CD14-positive monocyte (primary cell): ENCODE results near the gene RNASEL. TPM values are rescaled to one million over a fixed set of nuclear protein-coding genes. Genes with fewer than 3 reads are reported as not detected.

Experiments
- DNase-seq, 3 donors: peaks; one replicate each; pipeline ENCODE4 v3.0.0-alpha.2; 2011 to 2022
- H2AFZ ChIP-seq: 2 replicates; pipeline ENCODE4 v1.6.0; 2012; ENCODE audit warnings: mild to moderate bottlenecking, low read depth, low read length, inconsistent platforms; ENCODE audit not compliant: insufficient read depth, poor library complexity, severe bottlenecking
- H3K27ac ChIP-seq, 2 donors: 1 replicate in 1 of 2; 2 replicates in 1 of 2; pipeline ENCODE4 v1.5.1; 2012 to 2013; ENCODE audit warnings: low read length in 2 of 2, control low read depth in 1 of 2, inconsistent platforms in 1 of 2, low read depth in 1 of 2, mild to moderate bottlenecking in 1 of 2
- H3K27me3 ChIP-seq, 2 donors: one replicate each; pipeline versions ENCODE4 v1.6.0 to v1.6.1; 2011 to 2013; ENCODE audit warnings: low read length in 2 of 2; ENCODE audit not compliant: control insufficient read depth in 2 of 2, insufficient read depth in 2 of 2
- H3K36me3 ChIP-seq, 2 donors: replicated peaks in 1 of 2; 1 replicate in 1 of 2; 2 replicates in 1 of 2; pipeline versions ENCODE4 v1.5.1 to v1.6.1; 2012 to 2013; ENCODE audit warnings: low read length in 2 of 2, control low read depth in 1 of 2, inconsistent platforms in 1 of 2, mild to moderate bottlenecking in 1 of 2; ENCODE audit not compliant: insufficient read depth in 2 of 2, control insufficient read depth in 1 of 2
- H3K4me1 ChIP-seq, 2 donors: 1 replicate in 1 of 2; 2 replicates in 1 of 2; pipeline versions ENCODE4 v1.5.1 to v1.6.1; 2012 to 2013; ENCODE audit warnings: low read length in 2 of 2, control low read depth in 1 of 2, inconsistent platforms in 1 of 2, mild to moderate bottlenecking in 1 of 2, moderate library complexity in 1 of 2; ENCODE audit not compliant: insufficient read depth in 2 of 2, control insufficient read depth in 1 of 2
- H3K4me2 ChIP-seq: replicated peaks from 2 replicates; pipeline ENCODE3; 2012; ENCODE audit warnings: low read length, moderate library complexity, mild to moderate bottlenecking; ENCODE audit not compliant: poor library complexity, severe bottlenecking; ENCODE audit errors: extremely low read depth
- H3K4me3 ChIP-seq, 3 experiments: fragments of 200-600 bp in 1 of 3; sonication (generic) in 1 of 3; replicated peaks in 1 of 3; 1 replicate in 2 of 3; 2 replicates in 1 of 3; pipeline ENCODE4 v1.5.1; 2011 to 2013; ENCODE audit warnings: low read length in 3 of 3, mild to moderate bottlenecking in 3 of 3, control low read depth in 2 of 3, low read depth in 2 of 3, inconsistent platforms in 1 of 3, moderate library complexity in 1 of 3
- H3K79me2 ChIP-seq: 2 replicates; pipeline ENCODE4 v1.6.0; 2012; ENCODE audit warnings: mild to moderate bottlenecking, control low read depth, inconsistent platforms, low read length, moderate library complexity; ENCODE audit not compliant: insufficient read depth
- H3K9ac ChIP-seq: 2 replicates; pipeline ENCODE4 v1.6.0; 2017; ENCODE audit warnings: low read length, mild to moderate bottlenecking; ENCODE audit not compliant: insufficient read depth, poor library complexity, severe bottlenecking
- H3K9me3 ChIP-seq, 2 donors: replicated peaks in 1 of 2; 1 replicate in 1 of 2; 2 replicates in 1 of 2; pipeline versions ENCODE4 v1.5.1 to v1.6.1; 2012 to 2013; ENCODE audit warnings: low read length in 2 of 2, control low read depth in 1 of 2; ENCODE audit not compliant: control insufficient read depth in 1 of 2, insufficient read depth in 1 of 2
- H4K20me1 ChIP-seq: 2 replicates; pipeline ENCODE4 v1.6.0; 2012; ENCODE audit warnings: mild to moderate bottlenecking, low read length, control low read depth, moderate library complexity; ENCODE audit not compliant: insufficient read depth
- H3K27ac Mint-ChIP-seq, 7 donors: one replicate each; pipeline ENCODE4 v1.8.0; 2020; ENCODE audit warnings: mild to moderate bottlenecking in 7 of 7, mixed read lengths in 7 of 7, moderate library complexity in 6 of 7, inconsistent platforms in 2 of 7
- H3K27me3 Mint-ChIP-seq, 3 donors: one replicate each; pipeline ENCODE4 v1.8.0; 2021 to 2022; ENCODE audit warnings: low read depth in 3 of 3, mild to moderate bottlenecking in 3 of 3, mixed read lengths in 3 of 3, moderate library complexity in 3 of 3, inconsistent platforms in 1 of 3
- H3K36me3 Mint-ChIP-seq, 2 donors: one replicate each; pipeline ENCODE4 v1.8.0; 2020; ENCODE audit warnings: mixed read lengths in 2 of 2, inconsistent platforms in 1 of 2, mild to moderate bottlenecking in 1 of 2
- H3K4me1 Mint-ChIP-seq: one replicate; pipeline ENCODE4 v1.8.0; 2020; ENCODE audit warnings: mild to moderate bottlenecking, mixed read lengths
- H3K4me3 Mint-ChIP-seq, 2 donors: one replicate each; pipeline ENCODE4 v1.8.0; 2020; ENCODE audit warnings: mild to moderate bottlenecking in 2 of 2, mixed read lengths in 2 of 2, moderate library complexity in 1 of 2
- H3K9me3 Mint-ChIP-seq, 7 donors: one replicate each; pipeline ENCODE4 v1.8.0; 2020 to 2022; ENCODE audit warnings: mixed read lengths in 7 of 7, mild to moderate bottlenecking in 6 of 7, moderate library complexity in 6 of 7, inconsistent platforms in 2 of 7
- CTCF ChIP-seq: fragments of 200-600 bp; IDR thresholded peaks from one replicate; pipeline ENCODE4 v1.8.0; 2022; ENCODE audit warnings: antibody characterized with exemption, mild to moderate bottlenecking
- WGBS: methylation state at CpG from one replicate; pipeline ENCODE4 v1.1.5; 2013; ENCODE audit warnings: missing lambda C conversion rate; ENCODE audit not compliant: insufficient coverage; 5-methylcytosine and 5-hydroxymethylcytosine counted together
- intact Hi-C, 2 donors: fragments of 100-400 bp; cut with micrococcal nuclease; formaldehyde crosslinking; loops; one replicate each; pipeline versions ENCODE4 v1.15.0 to v1.15.1; 2023
- polyA plus RNA-seq, 3 donors: library from polyadenylated mRNA; depleted of rRNA in 1 of 3; unstranded in 2 of 3; stranded (reverse) in 1 of 3; fragments of 300-500 nt in 2 of 3; fragments of >200 nt in 1 of 3; fragmentation: Illumina TruSeq in 2 of 3; gene quantifications; 1 replicate in 2 of 3; 2 replicates in 1 of 3; pipeline ENCODE4 v1.2.3, GENCODE V29; 2012 to 2021

The RNASEL gene
- polyA plus RNA-seq, 3 donors: 6.9 to 12.3 (median 7.9) TPM

GRCh38 chr1:182616130-182617013 is 27.3 kb upstream of the RNASEL start:
- H3K27ac Mint-ChIP-seq: peak overlapping the region in 1 of 7 donors; percentile 43
- Histone ChIP-seq H3K27ac (no peak overlapping the region), H3K36me3 (no peaks in the 10 kb centered on the region), H4K20me1 (no peaks in the 10 kb centered on the region), H3K79me2 (no peaks in the 10 kb centered on the region), H3K4me1 (peaks cover 23 to 27% of the 10 kb centered on the region in 2 donors), H3K27me3 (peaks cover 49 to 76% of the 10 kb centered on the region in 2 donors), H3K4me2 (peak overlapping the region; percentile 87), H3K4me3 (no peak overlapping the region), H2AFZ (no peak overlapping the region), H3K9me3 (peaks cover 5 to 8% of the 10 kb centered on the region in 2 donors), H3K9ac (no peak overlapping the region)
- peaks cover 3 to 21% (median 14%) of the 10 kb centered on the region in 7 donors for H3K9me3 Mint-ChIP-seq
- H3K4me1 Mint-ChIP-seq: peaks cover 31% of the 10 kb centered on the region
- intact Hi-C loops: no loop called here
- WGBS: 0% methylated on average over 10 of the region's 17 CpGs
- peak in 1 of 3 donors; percentile 14 for DNase-seq
- no peak for TF ChIP-seq CTCF
- peaks cover 60 to 83% (median 82%) of the 10 kb centered on the region in 3 donors for H3K27me3 Mint-ChIP-seq
- peak overlapping the region in 1 of 2 donors; percentile 93 for H3K4me3 Mint-ChIP-seq
- H3K36me3 Mint-ChIP-seq: peaks cover 0 to 5% of the 10 kb centered on the region in 2 donors

- WGBS: 2% methylated on average over 7 of the region's 11 CpGs
- DNase-seq: no peak
- peaks cover 1 to 15% (median 10%) of the 10 kb centered on the region in 7 donors for H3K9me3 Mint-ChIP-seq
- H3K4me3 Mint-ChIP-seq: peak overlapping the region; percentile 83 to 93
- Histone ChIP-seq H3K9ac (peak overlapping the region; percentile 52), H3K4me3 (peak overlapping the region; percentile 41 to 77 (median 48)), H3K79me2 (no peaks in the 10 kb centered on the region), H3K27ac (no peak overlapping the region), H2AFZ (peak overlapping the region; percentile 82), H4K20me1 (no peaks in the 10 kb centered on the region), H3K9me3 (peaks cover 5 to 8% of the 10 kb centered on the region in 2 donors), H3K4me2 (peak overlapping the region; percentile 87), H3K27me3 (peaks cover 49 to 76% of the 10 kb centered on the region in 2 donors), H3K36me3 (no peaks in the 10 kb centered on the region), H3K4me1 (peaks cover 23 to 27% of the 10 kb centered on the region in 2 donors)
- H3K27ac Mint-ChIP-seq: peak overlapping the region in 1 of 7 donors; percentile 2
- H3K4me1 Mint-ChIP-seq: peaks cover 31% of the 10 kb centered on the region
- TF ChIP-seq CTCF: no peak
- intact Hi-C loops: no loop called here
- H3K27me3 Mint-ChIP-seq: peaks cover 60 to 85% (median 83%) of the 10 kb centered on the region in 3 donors
- H3K36me3 Mint-ChIP-seq: peaks cover 0 to 5% of the 10 kb centered on the region in 2 donors
Measured at GRCh38 chr1:182615468-182616129, 26.5 kb upstream of the RNASEL start.
